ENCODE data around the gene SIAH2.

Gene SIAH2

GRCh38 chr3:150749255-150749654 lies 13.7 kb downstream of the SIAH2 start:
- no peak for DNase-seq (ENCODE audit: low read depth in 3 of 3, low spot score in 1 of 3)

- no peak for DNase-seq (ENCODE audit: low read depth in 3 of 3, low spot score in 1 of 3)
Observed at GRCh38 chr3:150748684-150749047, 14.3 kb downstream of the SIAH2 start.

- no peak for DNase-seq (ENCODE audit: low read depth in 3 of 3, low spot score in 1 of 3)
Observed at GRCh38 chr3:150747886-150748683, 14.9 kb downstream of the SIAH2 start.

GRCh38 chr3:150746791-150747590 lies 16.0 kb downstream of the SIAH2 start:
- DNase-seq (ENCODE audit: low read depth in 3 of 3, low spot score in 1 of 3): no peak

- no peak for DNase-seq (ENCODE audit: low read depth in 3 of 3, low spot score in 1 of 3)
Observed at GRCh38 chr3:150745832-150746231, 17.1 kb downstream of the SIAH2 start.

- DNase-seq (ENCODE audit: low read depth in 3 of 3, low spot score in 1 of 3): no peak
Observed at GRCh38 chr3:150744919-150745211, 18.1 kb downstream of the SIAH2 start.

- DNase-seq (ENCODE audit: low read depth in 3 of 3, low spot score in 1 of 3): no peak
Observed at GRCh38 chr3:150744041-150744918, 18.7 kb downstream of the SIAH2 start.

- no peak for DNase-seq (ENCODE audit: low read depth in 3 of 3, low spot score in 1 of 3)
Observed at GRCh38 chr3:150743508-150743907, 19.5 kb downstream of the SIAH2 start.

- DNase-seq (ENCODE audit: low read depth in 3 of 3, low spot score in 1 of 3): no peak
Observed at GRCh38 chr3:150742679-150743078, 20.3 kb downstream of the SIAH2 start.

GRCh38 chr3:150742141-150742523 lies 20.8 kb downstream of the SIAH2 start:
- no peak for DNase-seq (ENCODE audit: low read depth in 3 of 3, low spot score in 1 of 3)

- no peak for DNase-seq (ENCODE audit: low read depth in 3 of 3, low spot score in 1 of 3)
Observed at GRCh38 chr3:150741497-150742140, 21.4 kb downstream of the SIAH2 start.

GRCh38 chr3:150740733-150741496 lies 22.1 kb downstream of the SIAH2 start:
- no peak for DNase-seq (ENCODE audit: low read depth in 3 of 3, low spot score in 1 of 3)

- DNase-seq (ENCODE audit: low read depth in 3 of 3, low spot score in 1 of 3): no peak
Observed at GRCh38 chr3:150739877-150740645, 22.9 kb downstream of the SIAH2 start.

- no peak for DNase-seq (ENCODE audit: low read depth in 3 of 3, low spot score in 1 of 3)
Observed at GRCh38 chr3:150739200-150739863, 23.6 kb downstream of the SIAH2 start.

GRCh38 chr3:150738688-150739087 lies 24.3 kb downstream of the SIAH2 start:
- no peak for DNase-seq (ENCODE audit: low read depth in 3 of 3, low spot score in 1 of 3)

- DNase-seq (ENCODE audit: low read depth in 3 of 3, low spot score in 1 of 3): no peak
Observed at GRCh38 chr3:150737874-150738679, 24.9 kb downstream of the SIAH2 start.

- no peak for DNase-seq (ENCODE audit: low read depth in 3 of 3, low spot score in 1 of 3)
Observed at GRCh38 chr3:150736903-150737832, 25.8 kb downstream of the SIAH2 start.

Data from stimulated activated CD4-positive, alpha-beta T cell treated with anti-CD3 and anti-CD28 coated beads, TNF-alpha, amount 100 ng/mL, for 1 hour (primary cell).